GM18909 (cell line): ENCODE results near the gene TSR3.

Experiments used
- ATAC-seq: cut with Tn5 transposase; IDR thresholded peaks from one replicate; pipeline ENCODE4 v1.9.1; 2021; ENCODE audit warnings: mild to moderate bottlenecking; ENCODE audit not compliant: unreplicated experiment, poor library complexity

The TSR3 gene

GRCh38 chr16:1378087-1378803 lies 26.6 kb upstream of the TSR3 start:
- ATAC-seq, result no peak

GRCh38 chr16:1377406-1378010 lies 25.8 kb upstream of the TSR3 start:
- no peak for ATAC-seq

- no peak for ATAC-seq
Observed at GRCh38 chr16:1375741-1376410, 24.2 kb upstream of the TSR3 start.

- ATAC-seq, result no peak
Observed at GRCh38 chr16:1375298-1375640, 23.6 kb upstream of the TSR3 start.

- ATAC-seq, result no peak
Observed at GRCh38 chr16:1374418-1375297, 23.0 kb upstream of the TSR3 start.

GRCh38 chr16:1372292-1372950 lies 20.7 kb upstream of the TSR3 start:
- no peak for ATAC-seq

GRCh38 chr16:1371054-1371978 lies 19.6 kb upstream of the TSR3 start:
- no peak for ATAC-seq

GRCh38 chr16:1367486-1368174 lies 16.0 kb upstream of the TSR3 start:
- ATAC-seq, result no peak

- ATAC-seq, result no peak
Observed at GRCh38 chr16:1366712-1367299, 15.1 kb upstream of the TSR3 start.

GRCh38 chr16:1366060-1366711 lies 14.5 kb upstream of the TSR3 start:
- ATAC-seq, result no peak

GRCh38 chr16:1364510-1364909 lies 12.8 kb upstream of the TSR3 start:
- ATAC-seq, result no peak

- no peak for ATAC-seq
Observed at GRCh38 chr16:1363501-1364041, 11.9 kb upstream of the TSR3 start.

- no peak for ATAC-seq
Observed at GRCh38 chr16:1362807-1363206, 11.1 kb upstream of the TSR3 start.

- no peak for ATAC-seq
Observed at GRCh38 chr16:1361685-1362360, 10.1 kb upstream of the TSR3 start.

- ATAC-seq, result no peak
Observed at GRCh38 chr16:1357906-1358566, 6.4 kb upstream of the TSR3 start.

GRCh38 chr16:1356061-1356900 lies 4.6 kb upstream of the TSR3 start:
- no peak for ATAC-seq
